Stimulated activated CD4-positive, alpha-beta T cell treated with anti-CD3 and anti-CD28 coated beads, Interleukin-4, amount 100 ng/mL, for 48 hours (primary cell): ENCODE measurements around the gene PRKCSH.
A peak's percentile ranks its signal among the peaks of the same experiment; 100 is the strongest.
"Not testable (repeated sequence)": the region's sequence is repeated elsewhere in the genome, so short reads cannot be mapped to it uniquely, and the experiment has no call there.

Experiments used
- DNase-seq, 2 donors: peaks; one replicate each; pipeline ENCODE4 v3.0.0-alpha.2; 2020; ENCODE audit warnings: low read depth in 2 of 2

The PRKCSH gene

DNA sequence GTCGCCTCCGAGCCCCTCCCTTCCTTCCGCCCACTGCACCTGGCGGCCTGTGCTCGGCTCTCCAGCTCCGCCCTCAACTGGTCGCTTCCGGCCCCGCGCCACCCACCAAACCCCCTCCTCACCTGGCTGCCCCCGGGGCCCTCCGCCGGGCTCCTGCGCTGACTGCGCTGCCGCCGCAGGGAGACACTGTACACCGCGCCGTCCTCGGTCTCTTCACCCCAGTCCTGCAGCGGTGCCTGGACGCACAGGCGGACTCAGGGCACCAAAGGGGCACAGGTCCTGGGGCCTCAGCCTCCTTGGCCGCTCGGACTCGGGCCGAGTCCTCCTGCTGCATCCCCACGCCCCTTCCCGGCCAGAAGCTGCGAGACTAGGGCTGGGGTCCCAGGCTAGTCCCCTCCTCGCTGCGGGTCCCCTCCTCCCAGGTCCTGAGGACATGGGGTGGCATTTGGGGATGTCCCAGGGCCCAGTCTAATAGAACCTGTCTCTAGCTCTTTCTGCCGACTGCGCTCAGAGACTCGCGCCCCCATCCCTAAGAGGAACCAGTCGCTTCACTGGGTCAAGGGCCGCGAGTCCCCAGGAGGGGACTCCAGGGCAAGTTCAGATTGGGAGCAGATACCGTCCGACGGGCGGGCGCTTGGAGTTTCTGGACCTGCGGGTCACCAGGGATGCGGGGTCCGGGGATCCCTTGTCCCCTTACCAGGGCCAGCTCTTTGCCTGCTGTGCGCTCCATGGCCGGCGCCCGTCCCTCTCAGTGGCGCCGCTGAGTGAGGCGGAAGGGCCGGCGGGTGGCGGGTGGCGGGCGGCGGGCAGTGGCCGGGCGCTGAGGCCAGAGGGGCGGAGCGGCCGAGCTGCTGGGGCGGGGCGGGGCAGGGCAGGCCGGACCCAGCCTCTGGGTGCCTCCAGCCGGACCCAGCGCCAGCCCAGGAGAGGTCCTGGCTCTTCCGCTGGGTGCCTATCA, 16.6 kb upstream of the PRKCSH start, which contains the start of gene RGL3:
RGL3 (minus strand) TSS at position 766 of the 958 bp plus-strand sequence; CDS start at position 730, 36 bp downstream.
- no peak for DNase-seq

DNA sequence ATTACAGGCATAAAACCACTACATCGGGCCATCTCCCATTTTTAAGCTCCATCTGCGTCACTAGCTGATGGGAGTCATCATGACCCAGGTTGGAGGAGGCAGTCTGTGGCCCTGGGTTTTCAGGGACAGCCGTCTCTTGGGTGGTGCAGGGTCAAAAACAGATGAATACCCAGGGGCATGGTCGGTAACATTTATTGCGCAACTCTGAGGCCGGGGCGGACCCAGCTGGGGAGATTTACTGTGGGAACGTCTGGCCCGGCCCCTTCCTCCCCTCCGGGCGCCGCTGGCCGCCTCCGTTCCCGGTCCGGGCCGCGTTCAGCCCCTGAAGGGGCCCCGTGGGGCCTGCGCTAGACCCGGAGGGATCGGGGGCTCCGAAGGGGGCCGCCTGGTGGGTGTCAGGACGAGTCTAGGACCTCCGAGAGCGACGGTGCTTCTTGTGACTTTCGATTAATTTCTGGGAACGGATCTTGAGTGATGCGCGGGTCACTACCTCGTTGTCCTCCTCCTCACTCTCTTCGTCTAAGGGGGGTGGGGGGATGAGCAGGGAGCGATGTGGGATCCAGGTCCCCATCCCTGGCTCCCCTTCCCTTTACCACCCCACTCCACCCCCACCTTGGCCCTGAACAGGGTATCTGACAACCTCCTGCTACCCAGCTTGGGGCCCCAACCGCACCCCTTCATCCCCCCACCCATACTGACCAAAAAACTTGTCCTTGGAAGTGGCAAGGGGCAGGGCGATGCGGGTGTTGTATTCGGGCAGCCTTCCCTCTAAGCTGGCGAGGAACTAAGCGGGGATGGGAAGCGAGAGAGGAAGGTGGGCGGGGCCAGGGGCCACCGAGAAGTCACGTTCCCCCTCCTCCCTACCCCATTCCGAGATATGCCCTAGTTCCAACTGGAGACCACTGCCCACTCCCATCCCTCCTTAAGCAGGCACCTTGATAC, 14.7 kb upstream of the PRKCSH start:
- DNase-seq: no peak

DNA sequence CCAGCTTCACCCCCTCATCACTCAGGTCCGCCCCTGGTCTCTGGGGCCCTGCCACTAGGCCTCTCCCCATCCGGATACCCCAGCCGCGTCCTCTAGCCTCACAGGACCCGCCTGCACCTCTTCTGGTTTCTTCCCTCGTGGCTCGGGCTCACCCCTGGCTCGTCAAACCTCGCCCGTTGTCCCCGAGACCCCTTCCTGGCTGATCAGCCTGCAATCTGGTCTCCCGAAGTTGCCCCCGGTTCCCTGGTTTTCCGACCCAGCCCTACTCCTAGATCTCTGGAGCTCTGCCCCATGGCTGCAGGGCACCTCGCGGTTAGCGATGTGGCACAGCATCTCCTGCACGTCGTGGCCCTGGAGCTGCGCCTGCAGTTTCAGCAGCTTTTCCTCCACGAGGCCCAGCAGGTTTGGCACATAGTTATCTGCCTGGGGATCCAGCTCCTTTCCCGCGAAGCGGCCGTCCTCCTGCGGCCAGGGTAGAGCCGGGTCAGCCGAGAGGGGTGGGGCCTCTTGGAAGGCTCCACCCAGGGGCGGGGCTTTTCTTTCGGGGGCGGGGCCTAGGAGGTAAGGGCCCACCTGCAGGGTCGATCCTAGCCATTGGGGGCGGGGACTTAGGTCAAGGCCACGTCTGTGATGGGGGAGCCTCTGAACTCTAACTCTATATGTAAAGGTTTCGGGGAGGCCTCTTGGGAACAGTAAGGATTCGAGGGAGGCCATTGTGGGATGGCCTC, 13.9 kb upstream of the PRKCSH start:
- peak in 1 of 2 donors; percentile 54 for DNase-seq

DNA sequence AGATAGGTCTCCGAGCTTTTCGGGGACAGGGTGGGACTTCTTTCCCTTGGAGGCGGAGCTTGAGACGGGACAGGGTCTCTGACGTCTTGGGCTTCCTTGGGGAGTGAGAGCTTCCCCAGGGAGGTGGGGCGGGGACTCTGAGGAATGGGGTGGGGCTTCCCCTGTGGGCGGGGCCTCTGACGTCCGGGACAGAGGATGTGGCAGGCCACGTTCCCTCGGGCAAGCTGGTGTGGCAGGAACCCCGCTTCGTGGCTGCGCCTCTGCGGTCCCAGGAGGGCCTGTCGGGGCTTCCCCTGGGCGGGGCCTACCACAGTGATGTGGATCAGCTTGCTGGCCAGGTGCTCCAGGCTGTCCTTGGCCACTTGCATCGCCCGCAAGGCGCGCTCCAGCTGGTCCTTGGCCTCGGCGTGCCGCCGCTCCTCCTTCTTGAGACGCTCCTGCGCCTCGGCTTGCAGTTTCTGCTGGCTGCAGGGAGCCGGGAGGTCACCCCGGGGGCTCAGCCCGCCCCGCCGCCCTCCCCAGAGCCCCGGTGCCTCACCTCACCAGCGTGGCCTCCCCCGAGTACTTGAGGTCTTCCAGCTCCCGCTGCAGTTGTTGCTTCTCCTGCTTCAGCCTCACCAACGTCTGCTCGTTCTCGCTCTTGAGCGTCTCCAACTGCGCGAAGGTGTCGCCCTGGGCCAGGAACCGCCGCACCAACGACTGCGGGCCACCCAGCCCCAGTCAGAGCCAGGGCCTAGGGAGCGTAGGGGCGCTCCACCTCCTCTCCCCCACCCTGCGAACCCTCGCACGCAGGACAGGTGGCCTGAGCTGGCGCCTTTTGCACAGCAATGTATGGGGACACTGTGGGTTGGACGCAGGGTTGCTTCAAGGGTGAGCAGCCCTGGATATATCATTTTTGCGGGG, 13.0 kb upstream of the PRKCSH start:
- DNase-seq: peak; percentile 58 to 62

DNA sequence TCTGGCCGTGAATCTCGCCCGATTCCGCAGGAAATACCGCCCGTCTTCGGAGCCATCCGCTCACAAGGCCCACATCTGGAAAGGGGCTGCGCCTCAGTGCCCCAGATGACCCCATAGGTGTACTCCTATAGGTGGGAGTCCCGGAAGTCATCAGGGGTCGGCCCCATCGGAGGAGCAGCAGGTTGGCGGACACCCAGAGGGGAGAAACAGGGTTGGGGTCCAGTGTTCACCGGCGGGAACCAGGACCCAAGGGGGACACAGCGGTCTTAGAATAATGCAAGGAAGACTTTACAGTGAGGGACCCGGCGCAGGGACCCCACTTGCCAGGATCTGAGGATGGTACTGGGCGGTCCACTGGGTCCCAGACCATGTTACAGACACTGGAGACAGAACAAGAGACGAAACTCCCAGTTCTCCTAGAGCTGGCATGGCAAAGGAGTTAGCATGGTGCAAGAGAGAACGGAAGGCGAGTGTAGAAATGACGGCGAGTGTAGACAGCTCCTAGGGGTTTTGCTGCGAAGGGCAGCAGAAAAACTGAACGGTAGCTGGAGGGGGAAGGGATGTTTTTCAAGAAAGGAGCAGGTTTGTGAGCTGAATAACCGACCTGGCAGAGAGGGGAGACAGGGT, 12.2 kb upstream of the PRKCSH start:
- no peak for DNase-seq

DNA sequence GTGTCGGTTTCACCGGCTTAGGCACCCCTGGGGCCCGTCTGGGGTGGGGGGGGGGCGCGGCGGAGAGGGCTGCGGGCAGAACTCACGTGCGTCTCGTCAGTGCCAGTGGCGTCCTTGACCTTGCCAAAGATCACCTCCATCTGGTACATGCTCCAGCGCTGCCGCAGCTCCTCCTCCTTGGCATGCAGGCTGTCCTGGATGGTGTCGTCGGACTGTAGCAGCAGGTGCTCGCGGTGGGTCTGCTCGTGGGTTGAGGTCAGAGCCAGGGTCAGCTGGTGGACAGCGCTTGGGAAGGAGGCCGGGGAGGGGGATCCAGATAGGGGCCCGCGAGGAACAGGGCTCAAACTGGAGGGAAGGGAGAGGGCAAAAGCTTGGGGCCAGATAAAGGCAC, 11.6 kb upstream of the PRKCSH start:
- DNase-seq: no peak

DNA sequence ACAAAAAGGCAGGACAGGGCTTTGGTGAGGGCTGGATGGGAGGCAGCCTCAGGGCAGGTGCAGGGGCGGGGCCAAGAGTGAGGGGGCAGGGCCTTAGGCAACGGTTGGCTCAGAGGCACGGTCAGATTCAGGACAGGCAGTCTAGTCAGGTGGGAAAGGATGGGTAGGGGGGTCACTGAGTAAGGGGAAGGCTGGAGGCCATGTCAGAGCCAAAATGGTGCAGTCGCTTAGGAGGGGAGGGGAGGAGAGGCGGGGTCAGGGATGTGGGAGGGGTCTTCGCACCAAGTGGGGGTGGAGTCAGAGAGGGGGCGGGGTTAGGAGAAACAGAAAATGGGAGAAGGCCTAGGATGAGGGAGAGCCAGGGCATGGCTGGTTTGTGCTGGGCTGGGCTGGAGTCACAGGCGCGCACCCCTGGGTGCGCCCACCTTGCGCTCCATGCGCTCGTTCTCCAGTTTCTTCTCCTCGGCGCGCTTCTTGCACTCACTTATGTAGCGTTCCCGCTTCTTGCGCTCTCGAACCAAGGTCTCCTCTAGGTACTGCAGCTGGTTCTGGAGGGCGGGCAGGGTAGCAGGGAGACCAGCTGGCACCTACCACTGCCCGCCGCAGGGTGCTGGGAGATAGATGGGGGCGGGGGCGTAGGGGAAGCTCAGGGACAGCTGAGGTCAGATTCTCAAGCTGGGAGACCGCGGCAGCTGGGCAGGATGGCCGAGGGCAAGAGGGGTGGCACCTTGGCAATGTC, 9.5 kb upstream of the PRKCSH start:
- DNase-seq: no peak

DNA sequence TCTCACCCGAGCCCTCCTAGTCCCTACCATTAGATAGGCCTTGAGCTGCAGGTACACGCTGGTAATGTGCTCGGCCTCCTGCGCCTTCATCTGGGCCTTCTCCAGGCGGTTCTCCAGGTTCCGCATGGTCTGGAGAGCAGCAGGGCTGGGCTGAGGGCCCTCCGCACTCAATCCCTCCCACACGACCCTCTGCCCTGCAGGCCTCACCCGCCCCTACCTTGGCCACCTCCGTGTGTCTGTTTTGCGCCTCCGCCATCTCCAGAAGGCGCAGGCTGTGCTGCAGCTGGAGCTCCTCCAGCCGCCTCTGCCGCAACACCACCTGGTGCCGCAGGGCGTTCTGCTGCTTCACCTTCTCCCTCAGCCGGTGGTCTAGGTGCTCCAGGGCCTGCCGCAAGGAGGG, 8.8 kb upstream of the PRKCSH start:
- no peak for DNase-seq

DNA sequence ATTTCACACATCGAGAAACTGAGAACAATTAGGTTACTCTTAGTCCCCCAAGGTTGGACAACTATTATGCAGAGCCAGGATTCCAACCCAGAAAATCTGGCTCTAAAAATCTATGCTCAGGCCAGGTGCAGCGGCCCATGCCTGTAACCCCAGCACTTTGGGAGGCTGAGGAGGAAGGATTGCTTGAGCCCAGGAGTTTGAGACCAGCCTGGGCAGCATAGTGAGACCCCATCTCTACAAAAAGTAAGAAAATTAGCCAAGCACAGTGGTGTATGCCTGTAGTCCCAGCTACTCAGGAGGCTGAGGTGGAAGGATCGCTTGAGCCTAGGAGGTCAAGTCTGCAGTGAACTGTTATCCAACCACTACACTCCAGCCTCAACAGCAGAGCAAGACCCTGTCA, 1.9 kb upstream of the PRKCSH start:
- not testable (repeated sequence) for DNase-seq

DNA sequence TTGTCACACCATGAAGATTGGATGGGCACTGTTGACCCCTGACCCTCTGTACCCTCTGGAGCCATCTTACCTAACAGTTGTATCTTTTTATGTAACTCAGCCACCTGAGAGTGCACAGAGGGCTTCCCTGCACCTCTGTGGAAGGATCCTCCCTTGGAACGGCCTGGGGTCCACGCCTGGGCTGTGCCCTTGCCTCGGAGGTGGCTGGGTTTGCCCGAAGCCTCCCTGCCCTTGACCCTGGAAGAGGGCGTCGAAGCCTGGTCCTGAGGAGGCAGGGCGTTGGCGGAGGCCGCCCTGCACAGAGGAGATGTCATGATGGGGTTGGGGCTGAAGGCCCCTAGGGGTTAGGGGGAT, 755 bp upstream of the PRKCSH start:
- no peak for DNase-seq

DNA sequence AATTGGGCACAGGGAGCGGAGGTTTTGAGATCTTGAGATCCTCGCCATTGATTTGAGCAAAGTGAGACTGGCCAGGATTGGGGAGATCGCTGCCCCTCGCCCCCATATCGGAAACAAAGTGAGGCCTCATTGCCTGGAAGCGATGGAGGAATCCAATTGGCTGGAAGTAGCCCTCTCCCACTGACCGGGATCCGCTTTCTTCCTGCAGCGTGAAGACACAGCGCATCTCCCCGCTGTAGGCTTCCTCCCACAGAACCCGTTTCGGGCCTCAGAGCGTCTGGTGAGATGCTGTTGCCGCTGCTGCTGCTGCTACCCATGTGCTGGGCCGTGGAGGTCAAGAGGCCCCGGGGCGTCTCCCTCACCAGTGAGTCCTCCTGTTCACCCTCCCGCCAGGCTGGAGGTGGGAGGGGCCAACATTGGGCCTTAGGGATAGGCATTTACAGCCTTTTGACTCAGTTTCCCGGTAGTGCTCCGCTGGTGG, 438 bp downstream of the PRKCSH start:
- DNase-seq: no peak

DNA sequence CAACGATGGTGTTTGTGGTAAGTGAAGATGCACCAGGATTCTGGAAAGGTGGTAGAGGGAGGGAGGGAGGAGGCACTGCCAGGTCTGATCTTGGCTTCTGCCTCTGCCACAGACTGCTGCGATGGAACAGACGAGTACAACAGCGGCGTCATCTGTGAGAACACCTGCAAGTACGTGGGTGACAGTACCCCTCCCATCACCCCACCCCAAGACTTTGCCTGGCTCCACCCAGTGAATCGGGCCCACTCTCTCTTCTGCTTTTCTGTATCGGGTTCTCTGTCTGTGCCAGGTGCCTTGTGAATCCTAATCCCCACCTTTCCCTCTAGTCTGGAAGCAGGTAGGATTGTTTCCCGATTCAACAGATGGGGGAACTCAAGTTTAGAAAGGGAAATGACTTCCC, 2.5 kb downstream of the PRKCSH start:
- DNase-seq: no peak

DNA sequence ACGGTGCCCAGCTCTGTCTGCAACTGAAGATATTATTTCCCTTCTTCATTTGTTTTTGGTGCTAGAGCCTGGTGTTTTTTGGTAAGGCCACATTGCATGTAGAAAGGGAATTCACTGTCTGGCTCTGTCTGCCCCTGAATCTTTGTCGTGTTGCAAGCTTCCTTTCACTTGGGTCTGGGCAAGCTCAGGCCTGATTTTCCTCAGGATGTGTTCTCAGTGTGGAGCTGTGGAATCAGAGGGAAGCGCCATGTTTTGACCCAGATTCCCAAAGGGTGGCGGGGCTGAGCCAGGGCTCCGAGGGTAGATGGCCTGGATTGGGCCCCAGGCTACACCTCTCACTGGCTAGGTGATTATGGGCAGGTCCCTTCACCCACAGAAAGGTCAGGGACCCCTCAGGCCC, 8.6 kb downstream of the PRKCSH start:
- DNase-seq: no peak

DNA sequence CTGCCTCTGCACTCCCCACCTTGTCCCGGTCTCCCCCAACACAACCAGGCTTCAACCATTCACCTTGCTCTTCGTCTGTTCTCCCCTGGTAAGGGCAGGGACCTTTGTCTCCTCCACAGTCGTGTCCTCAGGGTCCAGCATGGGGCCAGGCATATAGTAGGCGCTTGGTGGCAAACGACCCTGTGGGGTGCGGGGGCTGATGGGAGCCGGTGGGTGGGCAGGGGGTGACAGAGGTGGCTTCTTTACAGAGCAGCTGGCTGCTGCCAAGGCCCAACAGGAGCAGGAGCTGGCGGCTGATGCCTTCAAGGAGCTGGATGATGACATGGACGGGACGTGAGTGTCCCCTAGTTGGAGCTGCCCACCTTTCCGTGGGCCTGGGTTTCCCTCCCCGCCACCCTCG, 9.7 kb downstream of the PRKCSH start:
- no peak for DNase-seq

DNA sequence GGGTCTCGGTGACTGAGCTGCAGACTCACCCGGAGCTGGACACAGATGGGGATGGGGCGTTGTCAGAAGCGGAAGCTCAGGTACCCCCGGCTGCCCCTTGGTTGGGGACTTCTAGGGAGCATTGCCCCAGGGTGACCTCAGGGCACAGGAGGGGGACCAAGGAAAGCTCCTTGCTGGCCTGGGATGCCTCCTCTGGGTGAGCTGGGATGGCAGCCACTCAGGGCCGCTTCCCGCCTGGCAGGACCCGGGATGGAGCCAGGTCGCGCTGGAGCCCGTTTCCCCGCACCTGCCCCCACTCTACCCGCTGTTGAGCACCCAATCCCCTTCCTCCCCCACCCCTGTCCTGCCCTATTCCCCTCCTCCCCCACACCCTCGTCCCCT, 10.8 kb downstream of the PRKCSH start:
- no peak for DNase-seq

DNA sequence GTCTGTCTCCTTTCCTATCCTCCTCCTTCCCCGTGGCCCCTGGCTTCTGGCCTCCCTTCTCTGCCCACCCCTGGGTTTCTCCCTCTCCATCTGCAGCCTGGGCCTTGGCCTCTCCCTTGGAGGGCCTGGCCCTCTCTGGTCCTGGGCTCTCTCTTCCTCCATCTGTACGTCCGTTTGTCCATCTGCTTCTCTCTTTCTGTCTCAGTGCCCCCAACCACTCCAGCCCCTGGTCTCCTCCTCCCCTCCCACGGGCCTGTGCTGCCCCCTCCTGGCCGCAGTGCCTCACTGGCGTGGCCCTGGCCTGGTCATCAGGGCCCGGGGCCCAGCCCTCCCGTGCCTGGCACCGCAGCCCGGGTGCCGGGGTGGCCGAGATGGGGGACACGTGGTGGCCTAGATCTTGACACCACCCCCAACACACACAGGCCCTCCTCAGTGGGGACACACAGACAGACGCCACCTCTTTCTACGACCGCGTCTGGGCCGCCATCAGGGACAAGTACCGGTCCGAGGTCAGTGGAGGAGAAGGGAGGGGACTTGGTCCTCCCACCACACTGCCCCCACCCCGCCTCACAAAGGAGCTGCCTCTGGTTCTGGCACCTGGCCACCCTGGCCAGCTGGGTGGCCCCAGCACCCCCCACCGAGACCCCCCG, 11.3 kb downstream of the PRKCSH start:
- peak; percentile 16 to 40 for DNase-seq

DNA sequence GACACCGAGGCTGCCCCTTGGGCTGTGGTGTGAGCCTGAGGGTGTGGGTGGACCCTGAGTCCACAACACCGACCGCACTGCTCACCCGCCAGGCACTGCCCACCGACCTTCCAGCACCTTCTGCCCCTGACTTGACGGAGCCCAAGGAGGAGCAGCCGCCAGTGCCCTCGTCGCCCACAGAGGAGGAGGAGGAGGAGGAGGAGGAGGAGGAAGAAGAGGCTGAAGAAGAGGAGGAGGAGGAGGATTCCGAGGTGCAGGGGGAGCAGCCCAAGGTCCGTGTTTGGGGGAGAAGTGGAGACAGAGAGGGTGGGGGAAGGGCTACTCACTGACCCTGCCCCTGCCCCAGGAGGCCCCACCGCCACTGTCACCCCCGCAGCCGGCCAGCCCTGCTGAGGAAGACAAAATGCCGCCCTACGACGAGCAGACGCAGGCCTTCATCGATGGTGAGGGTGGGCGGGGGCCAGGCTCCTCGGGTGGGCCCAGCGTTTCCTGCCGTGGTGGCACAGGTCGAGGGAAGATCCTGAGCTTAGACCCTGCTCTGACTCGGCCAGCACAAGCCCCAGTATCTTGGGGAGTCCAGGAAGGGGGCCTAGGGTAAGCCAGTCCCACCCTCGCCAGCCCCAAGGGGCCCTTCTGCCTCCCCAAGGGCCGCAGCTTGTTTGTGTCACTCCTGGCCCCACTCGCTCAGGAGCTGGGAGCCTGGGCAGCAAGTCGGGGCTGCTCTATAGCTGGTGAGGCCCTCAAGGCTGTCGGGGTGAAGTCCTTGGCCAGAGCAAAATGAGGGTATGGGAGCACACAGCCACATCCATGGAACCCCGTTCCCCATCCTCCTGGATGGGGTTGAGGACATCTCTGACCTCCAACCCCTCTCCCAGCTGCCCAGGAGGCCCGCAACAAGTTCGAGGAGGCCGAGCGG, 12.2 kb downstream of the PRKCSH start:
- no peak for DNase-seq

DNA sequence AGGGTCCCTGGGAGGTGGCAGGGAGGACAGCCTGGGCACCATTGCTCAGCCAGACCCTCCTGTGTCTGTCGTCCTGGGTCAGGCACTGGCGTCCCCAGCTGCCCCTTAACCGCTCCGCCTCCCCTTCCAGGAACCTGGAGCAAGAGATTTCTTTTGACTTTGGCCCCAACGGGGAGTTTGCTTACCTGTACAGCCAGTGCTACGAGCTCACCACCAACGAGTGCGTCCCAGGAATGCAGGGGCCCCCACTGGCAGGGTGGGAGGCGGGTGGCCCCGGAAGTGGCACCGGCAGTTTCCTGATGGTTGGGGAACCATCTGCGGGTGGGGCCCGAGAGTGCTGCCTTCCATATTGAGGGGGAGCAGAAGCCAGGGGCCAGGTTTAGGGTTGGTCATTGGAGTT, 13.0 kb downstream of the PRKCSH start:
- no peak for DNase-seq
